HUES48 (cell line): ENCODE measurements around the gene DRAM1.

Experiments
- H3K27ac ChIP-seq: one replicate; pipeline ENCODE4 v1.7.0; 2013; ENCODE audit warnings: low read depth, low read length, inconsistent platforms
- H3K27me3 ChIP-seq: 2 replicates; pipeline ENCODE4 v1.6.1; 2013; ENCODE audit warnings: mild to moderate bottlenecking, low read length; ENCODE audit not compliant: control insufficient read depth, insufficient read depth
- H3K36me3 ChIP-seq: 2 replicates; pipeline ENCODE4 v1.6.1; 2013; ENCODE audit warnings: low read length; ENCODE audit not compliant: control insufficient read depth, insufficient read depth
- H3K4me1 ChIP-seq: 2 replicates; pipeline ENCODE4 v1.6.1; 2013; ENCODE audit warnings: mild to moderate bottlenecking, low read length; ENCODE audit not compliant: control insufficient read depth, insufficient read depth
- H3K4me3 ChIP-seq: 2 replicates; pipeline ENCODE4 v1.5.1; 2013; ENCODE audit warnings: mild to moderate bottlenecking, low read depth, low read length
- H3K9ac ChIP-seq: 2 replicates; pipeline ENCODE4 v1.6.1; 2013; ENCODE audit warnings: mild to moderate bottlenecking, low read depth, low read length, moderate library complexity
- H3K9me3 ChIP-seq: 2 replicates; pipeline ENCODE4 v1.6.1; 2013; ENCODE audit warnings: low read length; ENCODE audit not compliant: control insufficient read depth, insufficient read depth

DRAM1 gene

GRCh38 chr12:101945369-101946232 lies 68.2 kb downstream of the DRAM1 start:
- Histone ChIP-seq H3K27me3 (no peaks in the 10 kb centered on the region), H3K36me3 (no peaks in the 10 kb centered on the region), H3K27ac (no peak overlapping the region), H3K4me1 (no peaks in the 10 kb centered on the region), H3K9me3 (no peaks in the 10 kb centered on the region), H3K4me3 (no peak overlapping the region), H3K9ac (no peak overlapping the region)

DNA sequence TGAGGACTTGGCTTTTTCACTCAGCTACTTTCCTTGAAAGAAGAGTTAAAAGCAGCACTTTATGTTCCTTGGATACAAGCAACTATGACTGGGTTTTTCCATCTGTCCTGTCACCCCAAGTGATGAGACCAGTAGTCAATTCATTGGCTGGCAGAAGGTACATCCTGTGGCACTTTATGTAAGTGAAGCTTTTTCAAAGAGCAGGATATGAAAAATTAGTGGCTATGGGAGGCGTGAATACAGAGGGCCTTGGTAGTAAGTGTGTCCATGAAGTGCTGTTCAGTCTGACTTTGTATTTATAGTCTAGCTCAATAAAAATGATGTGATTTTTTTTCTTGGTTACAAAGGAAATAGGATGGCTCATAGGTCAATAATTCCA lies 68.8 kb downstream of the DRAM1 start:
- Histone ChIP-seq H3K4me1 (no peaks in the 10 kb centered on the region), H3K27me3 (no peaks in the 10 kb centered on the region), H3K27ac (no peak overlapping the region)

GRCh38 chr12:101947316-101947715 lies 69.9 kb downstream of the DRAM1 start:
- H3K27me3 ChIP-seq = no peaks in the 10 kb centered on the region
- H3K36me3 ChIP-seq = no peaks in the 10 kb centered on the region
- H3K27ac ChIP-seq = no peak overlapping the region

More for the DNA sequence above, 68.8 kb downstream of the DRAM1 start:
- no peaks in the 10 kb centered on the region for H3K36me3 ChIP-seq
- no peak overlapping the region for H3K4me3 ChIP-seq
- H3K9ac ChIP-seq = no peak overlapping the region
- no peaks in the 10 kb centered on the region for H3K9me3 ChIP-seq

GRCh38 chr12:101948365-101948764 lies 71.0 kb downstream of the DRAM1 start:
- Histone ChIP-seq H3K4me1 (no peaks in the 10 kb centered on the region), H3K9ac (no peak overlapping the region), H3K27me3 (no peaks in the 10 kb centered on the region), H3K4me3 (no peak overlapping the region), H3K27ac (no peak overlapping the region), H3K36me3 (no peaks in the 10 kb centered on the region), H3K9me3 (no peaks in the 10 kb centered on the region)

More at GRCh38 chr12:101947316-101947715, 69.9 kb downstream of the DRAM1 start:
- H3K9ac ChIP-seq = no peak overlapping the region
- no peak overlapping the region for H3K4me3 ChIP-seq
- no peaks in the 10 kb centered on the region for H3K9me3 ChIP-seq
- no peaks in the 10 kb centered on the region for H3K4me1 ChIP-seq

GRCh38 chr12:101951002-101951670 lies 73.8 kb downstream of the DRAM1 start:
- Histone ChIP-seq H3K9me3 (no peaks in the 10 kb centered on the region), H3K4me3 (no peak overlapping the region), H3K27ac (no peak overlapping the region), H3K9ac (no peak overlapping the region), H3K4me1 (no peaks in the 10 kb centered on the region), H3K27me3 (no peaks in the 10 kb centered on the region), H3K36me3 (no peaks in the 10 kb centered on the region)

GRCh38 chr12:101954113-101954512 lies 76.7 kb downstream of the DRAM1 start:
- no peaks in the 10 kb centered on the region for H3K4me1 ChIP-seq
- no peaks in the 10 kb centered on the region for H3K9me3 ChIP-seq
- H3K36me3 ChIP-seq = no peaks in the 10 kb centered on the region

GRCh38 chr12:101954676-101955075 lies 77.3 kb downstream of the DRAM1 start:
- H3K4me3 ChIP-seq = no peak overlapping the region
- H3K9me3 ChIP-seq = no peaks in the 10 kb centered on the region; the same call in 1 of the 2 replicates
- H3K27me3 ChIP-seq = no peaks in the 10 kb centered on the region
- H3K9ac ChIP-seq = no peak overlapping the region
- H3K4me1 ChIP-seq = no peaks in the 10 kb centered on the region
- H3K27ac ChIP-seq = no peak overlapping the region
- no peaks in the 10 kb centered on the region for H3K36me3 ChIP-seq

More at GRCh38 chr12:101954113-101954512, 76.7 kb downstream of the DRAM1 start:
- Histone ChIP-seq H3K4me3 (no peak overlapping the region), H3K9ac (no peak overlapping the region), H3K27ac (no peak overlapping the region), H3K27me3 (no peaks in the 10 kb centered on the region)

DNA sequence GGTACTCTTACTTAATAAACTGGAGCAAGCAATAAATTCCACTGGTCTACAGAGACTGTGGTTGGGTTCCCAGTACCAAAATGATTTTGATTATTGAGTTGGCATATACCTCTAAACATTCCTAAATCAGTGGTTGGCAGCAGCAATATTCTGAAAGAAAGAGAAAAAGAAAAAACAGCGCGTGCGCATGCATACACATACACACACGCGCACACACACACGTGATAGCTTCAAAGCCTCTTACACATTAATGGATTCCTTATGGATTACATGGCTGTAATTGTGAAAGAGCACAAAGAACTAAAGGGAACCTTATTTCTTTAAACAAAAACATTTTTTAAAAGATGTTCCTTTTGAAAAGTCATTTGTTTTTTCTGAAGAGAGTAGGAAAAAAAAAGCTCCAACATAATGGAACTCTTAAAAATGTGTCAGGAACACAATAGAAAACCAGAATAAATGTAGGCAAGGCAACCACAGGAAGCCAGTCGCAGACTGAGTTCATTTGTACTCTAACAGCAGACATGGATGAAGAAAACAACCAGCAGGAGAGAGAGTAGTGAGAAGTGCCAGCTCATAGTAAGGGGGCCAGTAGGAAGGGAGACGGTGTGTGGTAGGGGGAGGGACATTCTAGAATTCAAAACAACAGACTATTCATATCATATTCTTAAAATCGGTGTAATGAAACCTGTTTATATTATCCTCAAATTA lies 80.0 kb downstream of the DRAM1 start:
- H3K27ac ChIP-seq = no peak overlapping the region
- no peak overlapping the region for H3K9ac ChIP-seq
- no peaks in the 10 kb centered on the region for H3K36me3 ChIP-seq
- peaks cover 8% of the 10 kb centered on the region; the same call in 1 of the 2 replicates for H3K9me3 ChIP-seq
- H3K4me3 ChIP-seq = no peak overlapping the region
- no peaks in the 10 kb centered on the region for H3K4me1 ChIP-seq
- H3K27me3 ChIP-seq = no peaks in the 10 kb centered on the region

DNA sequence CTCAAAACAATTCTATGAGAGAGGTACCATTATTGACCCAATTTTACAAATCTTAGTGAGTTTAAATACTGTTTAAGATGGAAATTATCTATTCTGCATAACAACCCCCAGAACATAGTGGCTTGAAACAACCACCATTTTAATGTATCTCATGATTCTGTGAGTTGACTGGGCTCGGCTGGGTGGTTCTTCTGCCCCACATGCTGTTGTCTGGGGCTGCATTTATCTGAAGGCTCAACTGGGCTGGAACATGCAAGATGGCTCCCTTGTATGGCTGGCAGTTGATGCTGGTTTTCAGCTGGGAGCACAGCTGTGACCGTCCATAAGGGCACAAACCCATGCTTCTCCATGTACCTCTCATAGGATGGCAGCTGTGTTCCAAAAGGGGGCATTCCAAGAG lies 82.2 kb downstream of the DRAM1 start:
- H3K36me3 ChIP-seq = no peaks in the 10 kb centered on the region
- peaks cover 8% of the 10 kb centered on the region; the same call in 1 of the 2 replicates for H3K9me3 ChIP-seq
- H3K4me1 ChIP-seq = no peaks in the 10 kb centered on the region
- H3K27me3 ChIP-seq = no peaks in the 10 kb centered on the region
- H3K4me3 ChIP-seq = no peak overlapping the region
- H3K9ac ChIP-seq = no peak overlapping the region
- no peak overlapping the region for H3K27ac ChIP-seq

DNA sequence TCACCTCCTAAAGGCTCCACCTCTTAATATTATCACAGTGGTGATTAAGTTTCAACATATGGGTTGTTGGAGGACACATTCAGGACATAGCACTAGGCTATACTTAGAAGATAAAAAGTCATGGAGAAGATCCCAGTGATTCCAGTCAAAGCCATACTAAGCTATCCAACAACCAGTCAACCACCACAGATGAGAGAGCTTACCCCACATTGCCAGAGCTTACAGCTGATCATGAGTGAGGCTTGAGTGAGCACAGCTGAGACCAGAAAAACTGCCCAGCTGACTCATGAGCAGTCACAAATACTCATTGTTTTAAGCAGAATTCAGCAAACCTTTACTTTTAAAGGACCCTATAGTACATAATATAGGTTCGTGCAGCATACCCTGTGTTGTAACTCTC lies 85.1 kb downstream of the DRAM1 start:
- Histone ChIP-seq H3K27ac (no peak overlapping the region), H3K36me3 (no peaks in the 10 kb centered on the region)

More for the DNA sequence above, 85.1 kb downstream of the DRAM1 start:
- Histone ChIP-seq H3K4me1 (no peaks in the 10 kb centered on the region), H3K9ac (no peak overlapping the region), H3K4me3 (no peak overlapping the region), H3K9me3 (peaks cover 8% of the 10 kb centered on the region; the same call in 1 of the 2 replicates), H3K27me3 (no peaks in the 10 kb centered on the region)
